Gastrocnemius medialis (tissue), 4 donors: ENCODE results near the gene CLCA2. TPM values are rescaled to one million over a fixed set of nuclear protein-coding genes. Genes with fewer than 3 reads are reported as not detected.

ENCODE experiments used
- ATAC-seq, 2 donors: fragments of 150-250 bp; one replicate each; pipeline ENCODE4 v1.9.1; 2016
- DNase-seq, 2 donors: peaks; one replicate each; pipeline ENCODE4 v3.0.0-alpha.2; 2019
- H3K27ac ChIP-seq, 4 donors: fragments of 200-600 bp; sonication (generic); 1 replicate in 1 of 4; 2 replicates in 3 of 4; pipeline ENCODE4 v1.5.1; 2016 to 2018; ENCODE audit warnings: mild to moderate bottlenecking in 2 of 4, moderate library complexity in 1 of 4
- H3K27me3 ChIP-seq, 3 donors: fragments of 200-600 bp; sonication (generic) in 2 of 3; 1 replicate in 1 of 3; 2 replicates in 2 of 3; pipeline versions ENCODE4 v1.5.1 to v1.6.0; 2016 to 2019; ENCODE audit warnings: mild to moderate bottlenecking in 1 of 3, moderate library complexity in 1 of 3
- H3K36me3 ChIP-seq, 2 donors: fragments of 200-600 bp; sonication (generic) in 1 of 2; one replicate each; pipeline ENCODE4 v1.5.1; 2017 to 2018
- H3K4me1 ChIP-seq, 2 donors: fragments of 200-600 bp; sonication (generic) in 1 of 2; one replicate each; pipeline ENCODE4 v1.5.1; 2016 to 2017; ENCODE audit warnings: mild to moderate bottlenecking in 2 of 2
- H3K4me3 ChIP-seq, 4 donors: fragments of 200-600 bp; sonication (generic) in 3 of 4; 1 replicate in 1 of 4; 2 replicates in 3 of 4; pipeline ENCODE4 v1.5.1; 2016 to 2019; ENCODE audit warnings: mild to moderate bottlenecking in 2 of 4
- H3K9me3 ChIP-seq, 3 donors: fragments of 200-600 bp; sonication (generic) in 2 of 3; 1 replicate in 1 of 3; 2 replicates in 2 of 3; pipeline ENCODE4 v1.5.1; 2016 to 2019
- CTCF ChIP-seq, 5 experiments: fragments of 450-650 bp in 3 of 5; fragments of 200-600 bp in 2 of 5; sonication (generic) in 2 of 5; IDR thresholded peaks in 4 of 5; conservative IDR thresholded peaks in 1 of 5; 1 replicate in 4 of 5; 2 replicates in 1 of 5; pipeline ENCODE4 v1.5.1; 2016 to 2019; ENCODE audit warnings: antibody characterized with exemption in 5 of 5, mild to moderate bottlenecking in 3 of 5, moderate library complexity in 3 of 5
- POLR2A ChIP-seq, 2 donors: fragments of 450-650 bp; IDR thresholded peaks; one replicate each; pipeline ENCODE4 v1.6.1; 2017; ENCODE audit warnings: antibody characterized with exemption in 2 of 2, mild to moderate bottlenecking in 2 of 2, moderate library complexity in 2 of 2
- in situ Hi-C, 4 donors: fragments of 200-750 bp; cut with MboI; loops; one replicate each; pipeline versions ENCODE4 v1.15.0 to v1.8.0; 2017; ENCODE audit warnings: low sequenced_read_pairs in 4 of 4
- intact Hi-C: fragments of 100-400 bp; cut with DNase I; formaldehyde crosslinking; loops from one replicate; pipeline ENCODE4 v1.15.1; 2023; ENCODE audit warnings: low total_unique reads
- total RNA-seq, 4 donors: library from RNA; depleted of rRNA; stranded (reverse); fragments of >200 nt; gene quantifications; one replicate each; pipeline versions ENCODE4 v1.1.0 to v1.2.3, GENCODE V29; 2016

CLCA2 gene
- total RNA-seq, 4 donors from 2014 or later: not detected

GRCh38 chr1:86449103-86449502 lies 25.1 kb downstream of the CLCA2 start:
- H3K4me1 ChIP-seq: no peaks in the 10 kb centered on the region
- H3K36me3 ChIP-seq: no peaks in the 10 kb centered on the region
- no peaks in the 10 kb centered on the region for H3K27me3 ChIP-seq
- in situ Hi-C loops: no loop called here
- ATAC-seq: no peak
- DNase-seq: no peak
- H3K9me3 ChIP-seq: no peaks in the 10 kb centered on the region
- TF ChIP-seq CTCF (IDR thresholded peaks at IDR 0.05 in 4 of 5, conservative IDR thresholded peaks at IDR 0.05 in 1 of 5): no peak
- no peak for TF ChIP-seq POLR2A (IDR thresholded peaks at IDR 0.05)
- no peak overlapping the region for H3K4me3 ChIP-seq
- intact Hi-C loops: no loop called here
- no peak overlapping the region for H3K27ac ChIP-seq

DNA sequence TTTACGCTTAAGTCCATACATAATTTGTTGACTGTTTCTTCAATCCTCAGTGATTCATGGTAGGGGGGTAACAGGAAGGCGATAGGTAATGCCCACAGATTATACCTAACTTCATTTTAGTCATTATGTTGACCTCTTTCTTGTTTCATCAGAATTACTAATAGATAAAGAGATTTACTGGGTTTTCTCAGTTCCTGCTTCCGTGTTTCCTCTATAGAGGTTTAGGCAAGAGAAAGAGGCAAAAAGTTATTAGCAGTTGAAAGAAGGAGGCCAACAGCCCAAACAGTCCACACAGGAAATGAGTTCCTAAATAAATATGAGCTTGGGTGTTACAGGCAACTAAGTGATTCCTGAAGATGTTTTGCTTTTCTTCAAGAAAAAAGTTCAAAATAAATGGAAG lies 26.9 kb downstream of the CLCA2 start:
- ATAC-seq (no peak), DNase-seq (no peak)
- in situ Hi-C loops: no loop called here
- H3K4me3 ChIP-seq: no peak overlapping the region
- TF ChIP-seq CTCF (IDR thresholded peaks at IDR 0.05 in 4 of 5, conservative IDR thresholded peaks at IDR 0.05 in 1 of 5) (no peak), POLR2A (IDR thresholded peaks at IDR 0.05) (no peak)
- no peaks in the 10 kb centered on the region for H3K36me3 ChIP-seq
- no peaks in the 10 kb centered on the region for H3K27me3 ChIP-seq
- H3K4me1 ChIP-seq: no peaks in the 10 kb centered on the region
- H3K9me3 ChIP-seq: no peaks in the 10 kb centered on the region
- intact Hi-C loops: no loop called here
- no peak overlapping the region for H3K27ac ChIP-seq

GRCh38 chr1:86453664-86454063 lies 29.7 kb downstream of the CLCA2 start:
- intact Hi-C loops: no loop called here
- no peak for ATAC-seq

GRCh38 chr1:86455073-86455472 lies 31.1 kb downstream of the CLCA2 start:
- H3K27me3 ChIP-seq: no peaks in the 10 kb centered on the region
- no peaks in the 10 kb centered on the region for H3K36me3 ChIP-seq
- in situ Hi-C loops (no loop called here), intact Hi-C loops (no loop called here)
- no peak overlapping the region for H3K4me3 ChIP-seq
- H3K9me3 ChIP-seq: no peaks in the 10 kb centered on the region
- no peak for ATAC-seq
- H3K27ac ChIP-seq: no peak overlapping the region
- H3K4me1 ChIP-seq: no peaks in the 10 kb centered on the region
- TF ChIP-seq POLR2A (IDR thresholded peaks at IDR 0.05) (no peak), CTCF (IDR thresholded peaks at IDR 0.05 in 4 of 5, conservative IDR thresholded peaks at IDR 0.05 in 1 of 5) (no peak)
- no peak for DNase-seq

More at GRCh38 chr1:86453664-86454063, 29.7 kb downstream of the CLCA2 start:
- in situ Hi-C loops: no loop called here
- no peak for TF ChIP-seq CTCF (IDR thresholded peaks at IDR 0.05 in 4 of 5, conservative IDR thresholded peaks at IDR 0.05 in 1 of 5)
- TF ChIP-seq POLR2A (IDR thresholded peaks at IDR 0.05): no peak
- Histone ChIP-seq H3K4me1 (no peaks in the 10 kb centered on the region), H3K36me3 (no peaks in the 10 kb centered on the region), H3K27ac (no peak overlapping the region), H3K9me3 (no peaks in the 10 kb centered on the region), H3K27me3 (no peaks in the 10 kb centered on the region), H3K4me3 (no peak overlapping the region)
- DNase-seq: no peak

GRCh38 chr1:86460998-86461397 lies 37.0 kb downstream of the CLCA2 start:
- DNase-seq: no peak
- ATAC-seq: no peak
- no peak overlapping the region for H3K4me3 ChIP-seq
- H3K4me1 ChIP-seq: no peaks in the 10 kb centered on the region
- no peak overlapping the region for H3K27ac ChIP-seq
- H3K36me3 ChIP-seq: no peaks in the 10 kb centered on the region
- no peaks in the 10 kb centered on the region for H3K27me3 ChIP-seq
- in situ Hi-C loops: no loop called here
- intact Hi-C loops: no loop called here
- TF ChIP-seq POLR2A (IDR thresholded peaks at IDR 0.05) (no peak), CTCF (IDR thresholded peaks at IDR 0.05 in 4 of 5, conservative IDR thresholded peaks at IDR 0.05 in 1 of 5) (no peak)
- H3K9me3 ChIP-seq: no peaks in the 10 kb centered on the region
